Endothelial cell of umbilical vein (primary cell): Measurements from ENCODE around the gene SERPINA6.

ENCODE experiments used
- EZH2 ChIP-seq: IDR thresholded peaks from 2 replicates; pipeline ENCODE4 v1.6.1; 2012; ENCODE audit warnings: borderline replicate concordance, low read depth, mild to moderate bottlenecking, moderate library complexity, low read length, inconsistent platforms; ENCODE audit not compliant: severe bottlenecking
- FOS ChIP-seq: IDR thresholded peaks from 2 replicates; pipeline ENCODE4 v1.6.1; 2011; ENCODE audit warnings: mild to moderate bottlenecking, low read length, moderate library complexity, borderline replicate concordance; ENCODE audit not compliant: insufficient read depth
- GATA2 ChIP-seq: IDR thresholded peaks from 2 replicates; pipeline ENCODE4 v1.7.0; 2011; ENCODE audit warnings: low read depth, mild to moderate bottlenecking, moderate library complexity, mixed read lengths, low read length; ENCODE audit not compliant: insufficient read length, insufficient read depth
- POLR2A ChIP-seq: IDR thresholded peaks from 2 replicates; pipeline ENCODE4 v1.6.1; 2012; ENCODE audit warnings: low read depth, mild to moderate bottlenecking, control low read depth, low read length
- POLR2AphosphoS5 ChIP-seq: IDR thresholded peaks from 2 replicates; pipeline ENCODE4 v1.6.1; 2012; ENCODE audit warnings: low read depth, mild to moderate bottlenecking, control low read depth, low read length, moderate library complexity; ENCODE audit not compliant: insufficient read depth
- TF ChIP-seq, protein P1 (sequence below), 2 donors: IDR thresholded peaks; 1 replicate in 1 of 2; 2 replicates in 1 of 2; pipeline ENCODE4 v1.5.1; 2011; ENCODE audit warnings: low read length in 2 of 2, mild to moderate bottlenecking in 2 of 2, moderate library complexity in 2 of 2, control low read depth in 1 of 2, inconsistent platforms in 1 of 2, low read depth in 1 of 2; ENCODE audit not compliant: insufficient read depth in 1 of 2; ENCODE audit errors: extremely low read depth in 1 of 2
- TF ChIP-seq, protein P2 (sequence below): IDR thresholded peaks from 2 replicates; pipeline ENCODE4 v1.6.1; 2011; ENCODE audit not compliant: insufficient read depth, insufficient read length

DNA sequence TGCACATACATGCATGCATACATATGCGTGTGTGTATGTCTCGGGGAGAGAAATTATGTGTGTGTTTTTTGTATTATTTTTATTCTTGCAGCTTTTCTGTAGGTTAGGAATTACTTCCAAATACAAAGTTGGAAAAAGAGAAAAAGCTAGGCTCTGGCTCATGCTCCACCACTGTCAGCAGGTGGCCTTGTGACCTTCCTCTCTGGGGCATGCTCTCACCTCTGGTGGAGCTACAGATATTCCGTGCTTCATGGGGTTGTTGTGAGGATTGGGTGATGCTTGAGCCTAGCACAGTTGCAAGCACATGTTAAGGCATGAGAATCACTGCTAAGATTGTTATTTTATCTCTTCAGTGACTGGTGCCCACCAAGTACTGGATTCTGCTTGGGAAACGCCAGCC lies 6.7 kb upstream of the SERPINA6 start:
- TF ChIP-seq, protein P1, sequence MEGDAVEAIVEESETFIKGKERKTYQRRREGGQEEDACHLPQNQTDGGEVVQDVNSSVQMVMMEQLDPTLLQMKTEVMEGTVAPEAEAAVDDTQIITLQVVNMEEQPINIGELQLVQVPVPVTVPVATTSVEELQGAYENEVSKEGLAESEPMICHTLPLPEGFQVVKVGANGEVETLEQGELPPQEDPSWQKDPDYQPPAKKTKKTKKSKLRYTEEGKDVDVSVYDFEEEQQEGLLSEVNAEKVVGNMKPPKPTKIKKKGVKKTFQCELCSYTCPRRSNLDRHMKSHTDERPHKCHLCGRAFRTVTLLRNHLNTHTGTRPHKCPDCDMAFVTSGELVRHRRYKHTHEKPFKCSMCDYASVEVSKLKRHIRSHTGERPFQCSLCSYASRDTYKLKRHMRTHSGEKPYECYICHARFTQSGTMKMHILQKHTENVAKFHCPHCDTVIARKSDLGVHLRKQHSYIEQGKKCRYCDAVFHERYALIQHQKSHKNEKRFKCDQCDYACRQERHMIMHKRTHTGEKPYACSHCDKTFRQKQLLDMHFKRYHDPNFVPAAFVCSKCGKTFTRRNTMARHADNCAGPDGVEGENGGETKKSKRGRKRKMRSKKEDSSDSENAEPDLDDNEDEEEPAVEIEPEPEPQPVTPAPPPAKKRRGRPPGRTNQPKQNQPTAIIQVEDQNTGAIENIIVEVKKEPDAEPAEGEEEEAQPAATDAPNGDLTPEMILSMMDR (IDR thresholded peaks at IDR 0.05; ENCODE audit: extremely low read depth in 1 of 2, insufficient read depth in 1 of 2, low read depth in 1 of 2, low read length in 2 of 2) = no peak
- TF ChIP-seq, protein P2, sequence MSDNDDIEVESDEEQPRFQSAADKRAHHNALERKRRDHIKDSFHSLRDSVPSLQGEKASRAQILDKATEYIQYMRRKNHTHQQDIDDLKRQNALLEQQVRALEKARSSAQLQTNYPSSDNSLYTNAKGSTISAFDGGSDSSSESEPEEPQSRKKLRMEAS = no peak
- TF ChIP-seq FOS (no peak), POLR2A (no peak), GATA2 (no peak), POLR2AphosphoS5 (no peak), EZH2 (no peak)
